Activated gamma-delta T cell treated with anti-CD3 and anti-CD28 coated beads, Interleukin-2, amount 50 U/mL, for 16 hours (primary cell): Measurements from ENCODE around the gene SCN4B.

Experiments used
- DNase-seq: peaks from one replicate; pipeline ENCODE4 v3.0.0-alpha.2; 2020; ENCODE audit warnings: low read depth

Gene SCN4B

GRCh38 chr11:118099838-118100556 lies 52.6 kb downstream of the SCN4B start:
- no peak for DNase-seq

DNA sequence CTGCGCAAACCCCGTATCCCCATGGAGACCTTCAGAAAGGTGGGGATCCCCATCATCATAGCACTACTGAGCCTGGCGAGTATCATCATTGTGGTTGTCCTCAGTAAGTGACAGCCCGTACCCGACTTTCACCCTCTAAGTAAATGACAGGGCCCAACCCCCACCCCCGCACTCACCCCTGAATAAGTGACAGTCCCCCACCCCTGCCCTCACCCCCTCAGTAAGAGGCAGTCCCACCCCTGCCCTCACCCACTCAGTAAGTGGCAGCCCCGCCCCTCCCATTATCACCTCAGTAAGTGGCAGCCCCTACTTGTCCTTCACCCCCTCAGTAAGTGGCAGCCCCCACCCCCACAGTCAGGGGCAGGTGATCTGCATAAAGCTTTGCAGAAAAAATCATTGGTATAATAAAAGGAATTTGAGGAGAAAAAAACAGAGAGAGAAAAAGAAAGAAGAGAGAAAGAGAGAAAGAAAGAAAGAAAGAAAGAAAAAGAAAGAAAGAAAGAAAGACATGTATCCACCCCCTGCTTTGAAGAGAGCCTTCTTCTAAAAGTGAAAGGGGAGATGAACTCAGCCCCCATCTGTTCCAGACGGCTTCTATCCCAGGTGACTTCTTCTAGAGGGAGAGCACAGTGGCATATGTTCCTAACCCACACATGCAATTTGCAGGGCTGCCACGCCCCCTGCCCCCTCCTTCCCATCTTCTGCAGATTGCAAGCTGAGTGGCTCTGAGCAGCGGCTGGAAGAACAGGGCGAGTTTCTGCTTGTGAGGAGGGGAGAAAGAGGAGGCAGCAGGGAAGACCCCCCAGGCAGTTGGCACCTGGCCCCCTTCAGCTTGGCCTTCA lies 53.4 kb downstream of the SCN4B start:
- DNase-seq = no peak

DNA sequence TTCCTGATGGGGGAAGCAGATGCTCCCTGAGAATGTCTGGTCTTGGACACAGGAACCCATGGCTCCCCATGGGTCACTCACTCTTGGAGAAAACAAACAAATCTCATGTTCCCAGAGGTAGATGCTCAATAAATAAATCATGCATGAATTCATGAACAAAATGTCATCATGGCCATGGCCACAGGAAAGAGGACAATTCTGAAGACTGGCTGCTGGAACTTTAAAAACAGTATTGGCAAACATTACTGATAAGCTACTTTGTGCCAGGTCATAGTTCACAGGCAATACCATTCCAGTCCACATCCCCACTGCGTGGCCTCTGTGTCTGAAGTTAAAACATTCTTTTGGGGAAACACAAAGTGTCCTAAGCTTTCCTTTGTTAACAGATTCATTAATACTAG lies 56.7 kb downstream of the SCN4B start:
- no peak for DNase-seq

- DNase-seq = no peak
These were observed 57.1 kb downstream of the SCN4B start for GRCh38 chr11:118095493-118095892.

GRCh38 chr11:118092907-118093571 lies 59.6 kb downstream of the SCN4B start:
- no peak for DNase-seq

DNA sequence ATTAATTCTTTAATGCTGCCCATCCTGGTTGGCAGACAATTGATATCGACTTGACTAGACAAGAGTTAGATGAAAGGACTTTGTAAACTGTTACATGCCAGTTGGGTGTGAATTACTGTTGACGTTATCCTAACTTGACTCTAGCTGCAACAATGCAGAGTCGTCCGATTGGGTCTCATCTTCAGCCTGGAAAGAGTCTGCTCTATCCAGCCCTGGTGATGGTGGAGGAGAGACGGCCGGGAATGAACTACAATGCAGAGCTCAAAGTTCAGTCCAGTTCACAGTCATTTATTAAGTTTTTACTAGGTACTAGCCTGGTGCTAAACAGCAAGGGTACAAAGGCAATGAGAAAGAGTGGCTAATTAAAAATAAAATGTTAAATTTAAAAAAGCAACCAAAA lies 60.9 kb downstream of the SCN4B start:
- DNase-seq = no peak

- no peak for DNase-seq
These were observed 62.0 kb downstream of the SCN4B start for GRCh38 chr11:118090545-118091162.

DNA sequence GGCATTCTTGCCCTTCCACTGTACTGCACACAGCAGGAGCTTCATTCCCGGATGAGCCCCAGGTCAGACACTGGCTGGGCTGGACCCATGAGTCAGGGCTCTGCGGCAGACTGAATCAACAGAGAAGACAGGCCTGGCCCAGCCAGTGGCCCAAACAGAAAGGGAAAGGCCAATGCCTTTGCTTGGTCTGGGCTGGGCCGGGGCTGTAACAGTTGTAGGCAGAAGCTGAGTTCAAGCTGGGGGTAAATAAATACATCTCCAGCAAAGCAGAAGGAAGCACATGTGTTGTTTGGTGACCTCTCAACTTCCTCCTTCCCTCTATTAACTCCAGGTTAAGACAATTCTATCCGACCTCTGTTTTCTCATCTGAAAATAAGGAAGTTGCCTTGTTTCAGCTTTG lies 64.1 kb downstream of the SCN4B start:
- DNase-seq = no peak

GRCh38 chr11:118087931-118088330 lies 64.7 kb downstream of the SCN4B start:
- DNase-seq = no peak

- no peak for DNase-seq
These were observed 65.5 kb downstream of the SCN4B start, which contains the start of gene SMIM35 for GRCh38 chr11:118086913-118087768. Gene SMIM35 (minus strand): TSS chr11:118086963. CDS start chr11:118086757, 206 bp downstream.

GRCh38 chr11:118084656-118085055 lies 68.0 kb downstream of the SCN4B start:
- no peak for DNase-seq

- no peak for DNase-seq
These were observed 68.4 kb downstream of the SCN4B start for GRCh38 chr11:118084247-118084646.
